ENCODE data around the gene HTT. TPM values are rescaled to one million over a fixed set of nuclear protein-coding genes. Genes with fewer than 3 reads are reported as not detected.

Gene HTT
- total RNA-seq, 6 experiments from 2014 or later = 38.1 to 52.0 (median 47.8) TPM

GRCh38 chr4:3269105-3269927 lies 194.8 kb downstream of the HTT start:
- no peaks in the 10 kb centered on the region for H3K4me1 Mint-ChIP-seq (ENCODE audit: low read depth)
- no peak overlapping the region for H3K4me3 Mint-ChIP-seq
- no peaks in the 10 kb centered on the region for H3K9me3 Mint-ChIP-seq
- H3K27ac Mint-ChIP-seq = no peak overlapping the region
- DNase-seq = no peak
- TF ChIP-seq CTCF (IDR thresholded peaks at IDR 0.05) = no peak
- H3K36me3 Mint-ChIP-seq (ENCODE audit: low read depth) = no peaks in the 10 kb centered on the region
- peaks cover 25% of the 10 kb centered on the region for H3K27me3 Mint-ChIP-seq (ENCODE audit: insufficient read depth)

DNA sequence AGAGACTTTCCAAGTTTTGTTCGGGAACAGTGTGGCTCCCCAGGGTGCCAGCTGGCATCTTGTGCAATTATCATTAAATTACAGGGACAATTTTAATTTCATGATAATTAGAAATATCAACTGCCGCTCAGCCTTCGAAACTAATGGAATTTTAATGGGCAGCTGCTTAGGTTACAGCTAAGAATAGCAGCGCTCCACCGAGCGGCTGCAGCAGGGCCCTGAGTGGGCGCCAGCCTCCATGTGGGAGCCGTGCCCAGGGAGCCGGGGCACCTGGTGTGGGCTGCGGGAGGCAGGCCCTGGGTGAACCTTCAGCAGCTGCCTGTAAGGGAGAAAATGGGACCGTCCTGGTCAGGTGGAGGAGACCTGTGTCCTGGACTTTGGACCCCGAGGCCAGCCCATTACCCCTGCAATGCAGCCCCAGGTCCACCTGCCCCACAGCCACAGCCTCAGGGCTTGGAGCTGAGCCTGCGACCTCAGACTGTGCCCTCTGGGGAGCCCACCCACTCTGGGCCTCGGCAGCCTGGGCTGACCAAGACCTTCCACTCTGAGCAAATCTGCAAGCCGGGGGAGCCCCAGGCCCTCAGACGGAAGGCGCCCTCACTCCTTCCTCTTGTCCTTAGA lies 195.6 kb downstream of the HTT start:
- no peak for TF ChIP-seq CTCF (IDR thresholded peaks at IDR 0.05)
- no peak overlapping the region for H3K4me3 Mint-ChIP-seq
- H3K27me3 Mint-ChIP-seq (ENCODE audit: insufficient read depth) = peaks cover 20% of the 10 kb centered on the region
- H3K4me1 Mint-ChIP-seq (ENCODE audit: low read depth) = no peaks in the 10 kb centered on the region
- DNase-seq = no peak
- H3K36me3 Mint-ChIP-seq (ENCODE audit: low read depth) = no peaks in the 10 kb centered on the region
- no peak overlapping the region for H3K27ac Mint-ChIP-seq
- H3K9me3 Mint-ChIP-seq = no peaks in the 10 kb centered on the region

DNA sequence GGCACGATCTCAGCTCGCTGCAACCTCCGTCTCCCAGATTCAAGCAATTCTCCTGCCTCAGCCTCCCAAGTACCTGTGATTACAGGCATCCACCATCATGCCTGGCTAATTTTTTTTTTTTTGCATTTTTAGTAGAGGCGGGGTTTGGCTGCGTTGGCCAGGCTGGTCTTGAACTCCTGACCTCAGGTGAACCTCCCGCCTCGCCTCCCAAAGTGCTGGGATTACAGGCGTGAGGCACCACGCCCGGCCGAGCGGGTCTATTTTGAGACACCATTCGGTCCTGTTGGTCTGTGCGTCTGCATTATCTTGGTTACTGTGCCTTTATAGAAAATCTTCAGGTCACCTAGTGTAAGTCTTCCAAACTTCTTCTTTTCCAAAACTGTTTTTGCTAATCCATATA lies 196.7 kb downstream of the HTT start:
- Mint-ChIP-seq H3K9me3 (no peaks in the 10 kb centered on the region), H3K4me1 (ENCODE audit: low read depth) (no peaks in the 10 kb centered on the region), H3K4me3 (no peak overlapping the region), H3K36me3 (ENCODE audit: low read depth) (no peaks in the 10 kb centered on the region), H3K27me3 (ENCODE audit: insufficient read depth) (peaks cover 16% of the 10 kb centered on the region), H3K27ac (no peak overlapping the region)
- no peak for TF ChIP-seq CTCF (IDR thresholded peaks at IDR 0.05)
- DNase-seq = no peak

- H3K36me3 Mint-ChIP-seq (ENCODE audit: low read depth) = peaks cover 8% of the 10 kb centered on the region; the same call in 1 of the 2 replicates
- peaks cover 5% of the 10 kb centered on the region; the same call in 1 of the 2 replicates for H3K9me3 Mint-ChIP-seq
- no peak for DNase-seq
- H3K4me1 Mint-ChIP-seq (ENCODE audit: low read depth) = peaks cover 7% of the 10 kb centered on the region; the same call in 1 of the 2 replicates
- no peak overlapping the region for H3K27ac Mint-ChIP-seq
- peaks cover 33% of the 10 kb centered on the region for H3K27me3 Mint-ChIP-seq (ENCODE audit: insufficient read depth)
- no peak overlapping the region for H3K4me3 Mint-ChIP-seq
- no peak for TF ChIP-seq CTCF (IDR thresholded peaks at IDR 0.05)
Measured at GRCh38 chr4:3276986-3277385, 202.5 kb downstream of the HTT start.

DNA sequence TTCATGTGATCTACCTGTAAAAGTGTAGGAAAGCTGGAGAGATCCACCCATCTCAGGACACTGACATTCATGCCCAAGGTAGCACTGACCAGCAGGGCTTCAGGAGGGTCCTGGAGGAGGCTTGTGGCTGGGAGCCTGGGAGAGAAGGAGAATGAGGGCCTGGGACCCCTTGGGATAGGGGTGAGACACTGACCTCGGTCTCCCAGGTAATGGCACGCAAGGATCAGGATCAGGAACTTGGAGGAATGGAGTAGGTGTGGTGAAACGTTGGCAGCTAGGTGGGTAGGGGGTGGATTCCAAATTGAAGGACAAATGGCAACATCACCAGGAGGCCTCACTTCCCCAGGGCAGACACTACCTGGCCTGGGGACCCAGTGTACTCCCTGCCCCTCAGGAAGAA lies 206.0 kb downstream of the HTT start:
- no peak overlapping the region for H3K4me3 Mint-ChIP-seq
- peaks cover 13% of the 10 kb centered on the region for H3K4me1 Mint-ChIP-seq (ENCODE audit: low read depth)
- peaks cover 8% of the 10 kb centered on the region; the same call in 1 of the 2 replicates for H3K36me3 Mint-ChIP-seq (ENCODE audit: low read depth)
- TF ChIP-seq CTCF (IDR thresholded peaks at IDR 0.05) = no peak
- DNase-seq = no peak
- peaks cover 5% of the 10 kb centered on the region; the same call in 1 of the 2 replicates for H3K9me3 Mint-ChIP-seq
- H3K27ac Mint-ChIP-seq = no peak overlapping the region
- H3K27me3 Mint-ChIP-seq (ENCODE audit: insufficient read depth) = peaks cover 34% of the 10 kb centered on the region
